ENCODE data around the gene PAMR1.
A peak's percentile ranks its signal among the peaks of the same experiment; 100 is the strongest.

PAMR1 gene

DNA sequence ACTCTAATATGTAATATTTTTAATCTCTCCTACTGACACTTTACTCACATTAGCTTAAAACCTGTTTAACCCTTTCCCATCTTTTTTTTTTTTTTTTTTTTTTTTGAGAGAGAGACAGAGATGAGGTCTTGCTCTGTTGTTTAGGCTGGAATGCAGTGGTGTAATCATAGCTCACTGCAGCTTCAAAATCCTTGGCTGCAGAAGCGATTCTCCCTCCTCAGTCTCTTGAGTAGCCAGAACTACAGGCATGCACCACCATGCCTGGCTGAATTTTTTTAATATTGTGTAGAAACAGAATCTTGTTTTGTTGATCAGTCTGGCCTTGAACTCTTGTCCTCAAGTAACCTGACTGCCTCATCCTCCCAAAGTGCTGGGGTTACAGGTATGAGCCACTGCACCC is 37.3 kb downstream of the PAMR1 start:
- no peak overlapping the region for H3K4me3 ChIP-seq (ENCODE audit: control insufficient read depth, low read depth, low read length)
- DNase-seq (ENCODE audit: low read depth) = peak; percentile 26
- TF ChIP-seq, protein P1, sequence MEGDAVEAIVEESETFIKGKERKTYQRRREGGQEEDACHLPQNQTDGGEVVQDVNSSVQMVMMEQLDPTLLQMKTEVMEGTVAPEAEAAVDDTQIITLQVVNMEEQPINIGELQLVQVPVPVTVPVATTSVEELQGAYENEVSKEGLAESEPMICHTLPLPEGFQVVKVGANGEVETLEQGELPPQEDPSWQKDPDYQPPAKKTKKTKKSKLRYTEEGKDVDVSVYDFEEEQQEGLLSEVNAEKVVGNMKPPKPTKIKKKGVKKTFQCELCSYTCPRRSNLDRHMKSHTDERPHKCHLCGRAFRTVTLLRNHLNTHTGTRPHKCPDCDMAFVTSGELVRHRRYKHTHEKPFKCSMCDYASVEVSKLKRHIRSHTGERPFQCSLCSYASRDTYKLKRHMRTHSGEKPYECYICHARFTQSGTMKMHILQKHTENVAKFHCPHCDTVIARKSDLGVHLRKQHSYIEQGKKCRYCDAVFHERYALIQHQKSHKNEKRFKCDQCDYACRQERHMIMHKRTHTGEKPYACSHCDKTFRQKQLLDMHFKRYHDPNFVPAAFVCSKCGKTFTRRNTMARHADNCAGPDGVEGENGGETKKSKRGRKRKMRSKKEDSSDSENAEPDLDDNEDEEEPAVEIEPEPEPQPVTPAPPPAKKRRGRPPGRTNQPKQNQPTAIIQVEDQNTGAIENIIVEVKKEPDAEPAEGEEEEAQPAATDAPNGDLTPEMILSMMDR (conservative IDR thresholded peaks at IDR 0.05; ENCODE audit: control insufficient read depth, insufficient read depth, low read depth, low read length) = no peak

DNA sequence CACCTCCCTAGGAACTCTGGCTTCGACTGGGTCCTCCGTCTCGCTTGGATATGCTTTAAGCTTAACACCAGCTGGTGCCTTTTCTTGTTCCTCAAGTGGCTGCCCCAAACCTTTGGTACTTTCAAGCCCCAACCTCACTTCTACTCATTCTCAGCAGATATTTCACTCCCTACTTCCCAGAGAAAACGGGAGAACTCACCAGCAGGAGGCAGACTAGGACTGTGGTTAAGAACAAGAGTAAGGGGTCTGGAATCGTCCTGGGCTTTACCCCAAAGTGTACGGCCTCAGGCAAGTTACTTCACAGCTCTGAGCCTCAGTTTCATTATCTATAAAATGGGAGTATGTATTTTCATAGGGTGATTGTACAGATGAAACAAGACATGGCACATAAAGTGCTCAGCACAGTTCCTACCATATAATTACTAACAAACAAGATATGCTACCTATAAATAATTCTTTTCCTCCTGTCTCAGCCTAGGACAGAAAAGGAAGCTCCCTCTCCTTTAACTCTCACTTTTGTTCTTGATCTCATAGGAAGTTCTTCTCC is 37.8 kb downstream of the PAMR1 start:
- TF ChIP-seq, protein P1 (conservative IDR thresholded peaks at IDR 0.05; ENCODE audit: control insufficient read depth, insufficient read depth, low read depth, low read length) = peak; percentile 69
- peak; percentile 80 for DNase-seq (ENCODE audit: low read depth)
- no peak overlapping the region for H3K4me3 ChIP-seq (ENCODE audit: control insufficient read depth, low read depth, low read length)

DNA sequence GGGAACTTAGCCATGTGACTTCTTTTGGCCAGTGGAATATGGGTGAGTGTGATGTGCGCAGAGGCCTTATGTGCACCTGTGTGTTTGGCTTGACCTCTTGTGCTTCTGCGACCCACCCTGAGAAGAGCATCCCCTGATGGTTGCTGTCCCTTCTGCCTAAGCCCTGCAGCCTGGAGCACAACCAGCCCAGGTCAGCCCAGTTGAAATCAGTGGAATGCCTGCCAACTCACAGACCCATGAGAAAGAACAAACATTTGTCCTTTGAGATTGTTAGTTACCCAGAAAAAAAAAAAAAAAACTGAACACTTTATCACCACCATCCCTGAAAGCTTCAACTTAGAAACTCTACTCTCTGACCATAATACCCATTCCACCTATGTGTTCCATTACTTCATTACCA is 38.5 kb downstream of the PAMR1 start:
- TF ChIP-seq, protein P1 (conservative IDR thresholded peaks at IDR 0.05; ENCODE audit: control insufficient read depth, insufficient read depth, low read depth, low read length) = no peak
- DNase-seq (ENCODE audit: low read depth) = no peak
- no peak overlapping the region for H3K4me3 ChIP-seq (ENCODE audit: control insufficient read depth, low read depth, low read length)

DNA sequence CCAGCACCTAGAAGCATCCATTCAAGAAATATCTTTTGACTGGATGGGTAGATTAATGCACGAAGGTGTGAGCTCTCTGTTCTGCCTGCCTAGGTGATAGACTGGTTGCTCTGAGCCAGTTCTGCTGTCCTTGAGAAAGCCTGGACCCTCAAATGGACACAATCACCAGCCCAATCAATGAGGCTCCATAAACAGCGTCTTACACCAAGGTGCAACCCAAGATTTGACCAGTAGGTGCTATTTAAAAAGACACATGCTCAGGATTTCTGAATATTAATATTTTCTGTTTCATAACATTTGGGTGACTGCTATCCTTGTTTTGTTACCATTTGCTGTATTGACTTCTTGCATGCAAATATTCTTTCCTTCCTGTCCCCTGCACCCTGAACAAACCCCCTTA is 39.0 kb downstream of the PAMR1 start:
- TF ChIP-seq, protein P1 (conservative IDR thresholded peaks at IDR 0.05; ENCODE audit: control insufficient read depth, insufficient read depth, low read depth, low read length) = peak; percentile 14
- H3K4me3 ChIP-seq (ENCODE audit: control insufficient read depth, low read depth, low read length) = no peak overlapping the region
- DNase-seq (ENCODE audit: low read depth) = no peak

- DNase-seq (ENCODE audit: low read depth) = peak; percentile 78
- TF ChIP-seq, protein P1 (conservative IDR thresholded peaks at IDR 0.05; ENCODE audit: control insufficient read depth, insufficient read depth, low read depth, low read length) = peak; percentile 92
- no peak overlapping the region for H3K4me3 ChIP-seq (ENCODE audit: control insufficient read depth, low read depth, low read length)
Measured at GRCh38 chr11:35485656-35486322, 39.6 kb downstream of the PAMR1 start.

- TF ChIP-seq, protein P1 (conservative IDR thresholded peaks at IDR 0.05; ENCODE audit: control insufficient read depth, insufficient read depth, low read depth, low read length) = no peak
- H3K4me3 ChIP-seq (ENCODE audit: control insufficient read depth, low read depth, low read length) = no peak overlapping the region
- DNase-seq (ENCODE audit: low read depth) = peak; percentile 88
Measured at GRCh38 chr11:35484435-35484834, 41.0 kb downstream of the PAMR1 start.
